ENCODE measurements around the gene C3orf80. TPM values are rescaled to one million over a fixed set of nuclear protein-coding genes. Genes with fewer than 3 reads are reported as not detected.

Gene C3orf80
- total and polyA plus RNA-seq, 10 of the 15 experiments (the other 5 are each of a cell fraction or from before 2014, with no cell fraction given): 0.02 to 0.04 TPM; not detected in 8

DNA sequence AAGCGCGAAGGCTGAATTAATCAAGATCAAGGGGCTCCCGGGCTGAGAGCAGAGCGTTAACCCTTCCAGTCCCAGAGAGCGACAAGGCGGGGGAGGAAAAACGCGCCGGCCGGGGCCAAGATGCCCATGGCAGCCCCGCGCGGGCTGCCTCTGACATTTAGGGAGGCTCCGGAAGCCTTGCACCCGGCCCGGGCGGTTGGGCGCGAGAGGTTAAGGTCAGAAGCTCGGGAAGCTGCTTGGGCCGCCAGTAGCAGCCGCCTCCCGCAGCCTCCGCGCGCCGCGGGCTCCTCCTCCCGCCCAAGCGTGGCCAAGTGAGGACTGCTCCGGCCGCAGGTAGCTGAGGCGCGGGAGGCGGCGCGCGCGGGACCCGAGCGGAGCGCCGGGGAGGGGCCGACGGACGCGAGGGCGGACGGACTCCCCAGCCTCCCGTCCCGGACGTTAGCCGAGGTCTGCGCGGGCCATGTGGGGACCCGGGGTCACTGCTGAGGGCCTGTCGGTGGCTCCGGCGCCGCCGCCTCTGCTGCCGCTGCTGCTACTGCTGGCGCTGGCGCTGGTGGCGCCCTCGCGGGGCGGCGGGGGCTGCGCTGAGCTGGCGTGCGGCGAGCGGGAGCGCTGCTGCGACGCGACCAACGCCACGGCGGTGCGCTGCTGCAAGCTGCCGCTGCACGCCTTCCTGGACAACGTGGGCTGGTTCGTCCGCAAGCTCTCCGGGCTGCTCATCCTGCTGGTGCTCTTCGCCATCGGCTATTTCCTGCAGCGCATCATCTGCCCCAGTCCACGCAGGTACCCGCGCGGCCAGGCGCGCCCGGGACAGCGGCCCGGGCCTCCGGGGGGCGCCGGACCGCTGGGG lies at the start of gene C3orf80 (continued):
- TF ChIP-seq, protein P1, sequence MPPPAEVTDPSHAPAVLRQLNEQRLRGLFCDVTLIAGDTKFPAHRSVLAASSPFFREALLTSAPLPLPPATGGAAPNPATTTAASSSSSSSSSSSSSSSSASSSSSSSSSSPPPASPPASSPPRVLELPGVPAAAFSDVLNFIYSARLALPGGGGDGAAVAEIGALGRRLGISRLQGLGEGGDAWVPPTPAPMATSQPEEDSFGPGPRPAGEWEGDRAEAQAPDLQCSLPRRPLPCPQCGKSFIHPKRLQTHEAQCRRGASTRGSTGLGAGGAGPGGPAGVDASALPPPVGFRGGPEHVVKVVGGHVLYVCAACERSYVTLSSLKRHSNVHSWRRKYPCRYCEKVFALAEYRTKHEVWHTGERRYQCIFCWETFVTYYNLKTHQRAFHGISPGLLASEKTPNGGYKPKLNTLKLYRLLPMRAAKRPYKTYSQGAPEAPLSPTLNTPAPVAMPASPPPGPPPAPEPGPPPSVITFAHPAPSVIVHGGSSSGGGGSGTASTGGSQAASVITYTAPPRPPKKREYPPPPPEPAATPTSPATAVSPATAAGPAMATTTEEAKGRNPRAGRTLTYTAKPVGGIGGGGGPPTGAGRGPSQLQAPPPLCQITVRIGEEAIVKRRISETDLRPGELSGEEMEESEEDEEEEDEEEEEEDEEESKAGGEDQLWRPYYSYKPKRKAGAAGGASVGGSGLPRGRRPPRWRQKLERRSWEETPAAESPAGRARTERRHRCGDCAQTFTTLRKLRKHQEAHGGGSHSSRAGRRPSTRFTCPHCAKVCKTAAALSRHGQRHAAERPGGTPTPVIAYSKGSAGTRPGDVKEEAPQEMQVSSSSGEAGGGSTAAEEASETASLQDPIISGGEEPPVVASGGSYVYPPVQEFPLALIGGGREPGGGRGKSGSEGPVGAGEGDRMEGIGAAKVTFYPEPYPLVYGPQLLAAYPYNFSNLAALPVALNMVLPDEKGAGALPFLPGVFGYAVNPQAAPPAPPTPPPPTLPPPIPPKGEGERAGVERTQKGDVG (CRISPR knock-in tag; IDR thresholded peaks at IDR 0.05): no peak
- TF ChIP-seq, protein P2, sequence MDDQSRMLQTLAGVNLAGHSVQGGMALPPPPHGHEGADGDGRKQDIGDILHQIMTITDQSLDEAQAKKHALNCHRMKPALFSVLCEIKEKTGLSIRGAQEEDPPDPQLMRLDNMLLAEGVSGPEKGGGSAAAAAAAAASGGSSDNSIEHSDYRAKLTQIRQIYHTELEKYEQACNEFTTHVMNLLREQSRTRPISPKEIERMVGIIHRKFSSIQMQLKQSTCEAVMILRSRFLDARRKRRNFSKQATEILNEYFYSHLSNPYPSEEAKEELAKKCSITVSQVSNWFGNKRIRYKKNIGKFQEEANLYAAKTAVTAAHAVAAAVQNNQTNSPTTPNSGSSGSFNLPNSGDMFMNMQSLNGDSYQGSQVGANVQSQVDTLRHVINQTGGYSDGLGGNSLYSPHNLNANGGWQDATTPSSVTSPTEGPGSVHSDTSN (IDR thresholded peaks at IDR 0.05; ENCODE audit: insufficient replicate concordance, low read depth, low read length): no peak
- TF ChIP-seq BHLHE40 (IDR thresholded peaks at IDR 0.05; ENCODE audit: borderline replicate concordance in 1 of 2, low read depth in 2 of 2, low read length in 1 of 2): peak in 1 of 2 experiments; percentile 23; a peak in 1 of 4 replicates
- TF ChIP-seq YY1 (IDR thresholded peaks at IDR 0.05; ENCODE audit: low read depth, low read length): no peak
- TF ChIP-seq SMC3 (IDR thresholded peaks at IDR 0.05; ENCODE audit: borderline replicate concordance, low read length): no peak
- TF ChIP-seq KLF5 (IDR thresholded peaks at IDR 0.05; ENCODE audit: partially characterized antibody): no peak
- no peak for TF ChIP-seq SIX5 (IDR thresholded peaks at IDR 0.05; ENCODE audit: low read depth, low read length, severe bottlenecking)
- TF ChIP-seq, protein P3, sequence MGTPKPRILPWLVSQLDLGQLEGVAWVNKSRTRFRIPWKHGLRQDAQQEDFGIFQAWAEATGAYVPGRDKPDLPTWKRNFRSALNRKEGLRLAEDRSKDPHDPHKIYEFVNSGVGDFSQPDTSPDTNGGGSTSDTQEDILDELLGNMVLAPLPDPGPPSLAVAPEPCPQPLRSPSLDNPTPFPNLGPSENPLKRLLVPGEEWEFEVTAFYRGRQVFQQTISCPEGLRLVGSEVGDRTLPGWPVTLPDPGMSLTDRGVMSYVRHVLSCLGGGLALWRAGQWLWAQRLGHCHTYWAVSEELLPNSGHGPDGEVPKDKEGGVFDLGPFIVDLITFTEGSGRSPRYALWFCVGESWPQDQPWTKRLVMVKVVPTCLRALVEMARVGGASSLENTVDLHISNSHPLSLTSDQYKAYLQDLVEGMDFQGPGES (IDR thresholded peaks at IDR 0.05): no peak
- TF ChIP-seq MEF2A (IDR thresholded peaks at IDR 0.05; ENCODE audit: insufficient read depth, low read depth, low read length): no peak
- TF ChIP-seq MXI1 (IDR thresholded peaks at IDR 0.05; ENCODE audit: low read depth, low read length): no peak
- TF ChIP-seq HCFC1 (IDR thresholded peaks at IDR 0.05; ENCODE audit: low read length): no peak
- no peak for TF ChIP-seq TCF12 (IDR thresholded peaks at IDR 0.05; ENCODE audit: low read depth, low read length)
- TF ChIP-seq, protein P4, sequence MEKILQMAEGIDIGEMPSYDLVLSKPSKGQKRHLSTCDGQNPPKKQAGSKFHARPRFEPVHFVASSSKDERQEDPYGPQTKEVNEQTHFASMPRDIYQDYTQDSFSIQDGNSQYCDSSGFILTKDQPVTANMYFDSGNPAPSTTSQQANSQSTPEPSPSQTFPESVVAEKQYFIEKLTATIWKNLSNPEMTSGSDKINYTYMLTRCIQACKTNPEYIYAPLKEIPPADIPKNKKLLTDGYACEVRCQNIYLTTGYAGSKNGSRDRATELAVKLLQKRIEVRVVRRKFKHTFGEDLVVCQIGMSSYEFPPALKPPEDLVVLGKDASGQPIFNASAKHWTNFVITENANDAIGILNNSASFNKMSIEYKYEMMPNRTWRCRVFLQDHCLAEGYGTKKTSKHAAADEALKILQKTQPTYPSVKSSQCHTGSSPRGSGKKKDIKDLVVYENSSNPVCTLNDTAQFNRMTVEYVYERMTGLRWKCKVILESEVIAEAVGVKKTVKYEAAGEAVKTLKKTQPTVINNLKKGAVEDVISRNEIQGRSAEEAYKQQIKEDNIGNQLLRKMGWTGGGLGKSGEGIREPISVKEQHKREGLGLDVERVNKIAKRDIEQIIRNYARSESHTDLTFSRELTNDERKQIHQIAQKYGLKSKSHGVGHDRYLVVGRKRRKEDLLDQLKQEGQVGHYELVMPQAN (conservative IDR thresholded peaks at IDR 0.05): no peak
- TF ChIP-seq, protein P5, sequence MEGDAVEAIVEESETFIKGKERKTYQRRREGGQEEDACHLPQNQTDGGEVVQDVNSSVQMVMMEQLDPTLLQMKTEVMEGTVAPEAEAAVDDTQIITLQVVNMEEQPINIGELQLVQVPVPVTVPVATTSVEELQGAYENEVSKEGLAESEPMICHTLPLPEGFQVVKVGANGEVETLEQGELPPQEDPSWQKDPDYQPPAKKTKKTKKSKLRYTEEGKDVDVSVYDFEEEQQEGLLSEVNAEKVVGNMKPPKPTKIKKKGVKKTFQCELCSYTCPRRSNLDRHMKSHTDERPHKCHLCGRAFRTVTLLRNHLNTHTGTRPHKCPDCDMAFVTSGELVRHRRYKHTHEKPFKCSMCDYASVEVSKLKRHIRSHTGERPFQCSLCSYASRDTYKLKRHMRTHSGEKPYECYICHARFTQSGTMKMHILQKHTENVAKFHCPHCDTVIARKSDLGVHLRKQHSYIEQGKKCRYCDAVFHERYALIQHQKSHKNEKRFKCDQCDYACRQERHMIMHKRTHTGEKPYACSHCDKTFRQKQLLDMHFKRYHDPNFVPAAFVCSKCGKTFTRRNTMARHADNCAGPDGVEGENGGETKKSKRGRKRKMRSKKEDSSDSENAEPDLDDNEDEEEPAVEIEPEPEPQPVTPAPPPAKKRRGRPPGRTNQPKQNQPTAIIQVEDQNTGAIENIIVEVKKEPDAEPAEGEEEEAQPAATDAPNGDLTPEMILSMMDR (IDR thresholded peaks at IDR 0.05 in 2 of 3, conservative IDR thresholded peaks at IDR 0.05 in 1 of 3; ENCODE audit: control insufficient read depth in 2 of 3, extremely low read depth in 1 of 3, insufficient read depth in 1 of 3, low read depth in 3 of 3, low read length in 3 of 3): peak in 2 of 3 experiments; percentile 8 to 14; a peak in 2 of 6 replicates
- no peak for TF ChIP-seq TARDBP (IDR thresholded peaks at IDR 0.05; ENCODE audit: borderline replicate concordance)
- no peak for TF ChIP-seq RCOR1 (conservative IDR thresholded peaks at IDR 0.05; ENCODE audit: low read depth, low read length)
- no peak for TF ChIP-seq SREBF1 (IDR thresholded peaks at IDR 0.05; ENCODE audit: low read length)
- 0 out of 2 replicates have a peak, but pooled peaks have one; percentile 33 for TF ChIP-seq EZH2 (IDR thresholded peaks at IDR 0.05; ENCODE audit: borderline replicate concordance, control insufficient read depth, low read depth, low read length)

Data from GM12878 (cell line).